Measurements from ENCODE around the gene TIPIN. TPM values are rescaled to one million over a fixed set of nuclear protein-coding genes. Genes with fewer than 3 reads are reported as not detected.

The TIPIN gene
- polyA plus RNA-seq, 3 donors = 1.4 to 4.0 (median 3.7) TPM

GRCh38 chr15:66287461-66288057, 68.9 kb downstream of the TIPIN start:
- intact Hi-C loops (cut with micrococcal nuclease) = no loop called here
- TF ChIP-seq, protein P1, sequence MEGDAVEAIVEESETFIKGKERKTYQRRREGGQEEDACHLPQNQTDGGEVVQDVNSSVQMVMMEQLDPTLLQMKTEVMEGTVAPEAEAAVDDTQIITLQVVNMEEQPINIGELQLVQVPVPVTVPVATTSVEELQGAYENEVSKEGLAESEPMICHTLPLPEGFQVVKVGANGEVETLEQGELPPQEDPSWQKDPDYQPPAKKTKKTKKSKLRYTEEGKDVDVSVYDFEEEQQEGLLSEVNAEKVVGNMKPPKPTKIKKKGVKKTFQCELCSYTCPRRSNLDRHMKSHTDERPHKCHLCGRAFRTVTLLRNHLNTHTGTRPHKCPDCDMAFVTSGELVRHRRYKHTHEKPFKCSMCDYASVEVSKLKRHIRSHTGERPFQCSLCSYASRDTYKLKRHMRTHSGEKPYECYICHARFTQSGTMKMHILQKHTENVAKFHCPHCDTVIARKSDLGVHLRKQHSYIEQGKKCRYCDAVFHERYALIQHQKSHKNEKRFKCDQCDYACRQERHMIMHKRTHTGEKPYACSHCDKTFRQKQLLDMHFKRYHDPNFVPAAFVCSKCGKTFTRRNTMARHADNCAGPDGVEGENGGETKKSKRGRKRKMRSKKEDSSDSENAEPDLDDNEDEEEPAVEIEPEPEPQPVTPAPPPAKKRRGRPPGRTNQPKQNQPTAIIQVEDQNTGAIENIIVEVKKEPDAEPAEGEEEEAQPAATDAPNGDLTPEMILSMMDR (IDR thresholded peaks at IDR 0.05) = peak; percentile 87
- H3K27ac Mint-ChIP-seq = no peak overlapping the region
- no peak overlapping the region for H3K4me3 ChIP-seq (replicated peaks in 1 of 3; ENCODE audit: low read depth in 2 of 3, low read length in 3 of 3)
- WGBS (ENCODE audit: insufficient coverage) = no CpG with 5 or more reads among the region's 6 CpGs
- no peaks in the 10 kb centered on the region for H3K9me3 Mint-ChIP-seq
- H3K4me3 Mint-ChIP-seq = no peak overlapping the region
- no peaks in the 10 kb centered on the region for H3K79me2 ChIP-seq (ENCODE audit: insufficient read depth, low read length)
- H3K4me1 Mint-ChIP-seq = peaks cover 7% of the 10 kb centered on the region
- no peaks in the 10 kb centered on the region for H3K36me3 Mint-ChIP-seq
- H3K9me3 ChIP-seq (replicated peaks in 1 of 2; ENCODE audit: control insufficient read depth in 1 of 2, insufficient read depth in 1 of 2, low read length in 2 of 2) = no peaks in the 10 kb centered on the region
- DNase-seq = peak in 2 of 3 donors; percentile 6 to 27
- no peaks in the 10 kb centered on the region for H3K27me3 ChIP-seq (ENCODE audit: control insufficient read depth in 2 of 2, insufficient read depth in 2 of 2, low read length in 2 of 2)
- peaks cover 0 to 3% (median 2%) of the 10 kb centered on the region in 3 donors for H3K27me3 Mint-ChIP-seq (ENCODE audit: low read depth in 3 of 3)
- H4K20me1 ChIP-seq (ENCODE audit: insufficient read depth, low read length) = no peaks in the 10 kb centered on the region
- peaks cover 3 to 6% of the 10 kb centered on the region in 2 donors for H3K4me1 ChIP-seq (ENCODE audit: control insufficient read depth in 1 of 2, insufficient read depth in 2 of 2, low read length in 2 of 2)
- no peak overlapping the region for H3K27ac ChIP-seq (ENCODE audit: low read depth in 1 of 2, low read length in 2 of 2)
- no peak overlapping the region for H2AFZ ChIP-seq (ENCODE audit: insufficient read depth, low read depth, low read length, poor library complexity, severe bottlenecking)
- H3K4me2 ChIP-seq (replicated peaks; ENCODE audit: extremely low read depth, low read length, poor library complexity, severe bottlenecking) = no peak overlapping the region
- H3K9ac ChIP-seq (ENCODE audit: insufficient read depth, low read length, poor library complexity, severe bottlenecking) = no peak overlapping the region
- H3K36me3 ChIP-seq (replicated peaks in 1 of 2; ENCODE audit: control insufficient read depth in 1 of 2, insufficient read depth in 2 of 2, low read length in 2 of 2) = no peaks in the 10 kb centered on the region

Small RNA genes within 50 kb of the gene (small RNA-seq; reads per million reads assigned to genes)
- gene RF00019 (ENCODE audit: insufficient read length, low read depth) = not detected
- gene SCARNA14 (ENCODE audit: insufficient read length, low read depth) = 86.5 reads per million, percentile 95 among the genes with 10 or more reads in this experiment

Other genes starting within 250 kb of the TIPIN start
- gene MEGF11, start 102.9 kb downstream of the TIPIN start, polyA plus RNA-seq = not detected
- gene DIS3L, start 63.1 kb downstream of the TIPIN start, polyA plus RNA-seq = 10 to 100 TPM; 13.2 to 17.0 (median 13.6) TPM
- 10 to 100 TPM; 41.3 to 71.1 (median 64.5) TPM for gene MAP2K1, start 30.2 kb upstream of the TIPIN start, polyA plus RNA-seq
- gene SNAPC5, start 141.1 kb upstream of the TIPIN start, polyA plus RNA-seq = 10 to 100 TPM; 15.6 to 32.5 (median 30.2) TPM
- gene RPL4, start 148.2 kb upstream of the TIPIN start, polyA plus RNA-seq = 1,000 to 10,000 TPM in 1 of 3 donors, 100 to 1,000 TPM in 2; 533 to 1,696 (median 536) TPM
- gene ZWILCH, start 148.6 kb upstream of the TIPIN start, polyA plus RNA-seq = 1 to 10 TPM; 1.4 to 3.1 (median 2.4) TPM
- not detected for gene LCTL, start 209.3 kb upstream of the TIPIN start, polyA plus RNA-seq

Measured in CD14-positive monocyte (primary cell).